HepG2 (cell line): ENCODE results near the gene DHX16. TPM values are rescaled to one million over a fixed set of nuclear protein-coding genes. Genes with fewer than 3 reads are reported as not detected.

Source experiments
- CREM ChIP-seq, 2 experiments: sonication (generic) in 1 of 2; formaldehyde crosslinking in 1 of 2; IDR thresholded peaks; 2 replicates each; pipeline versions ENCODE4 v1.4.0 to v1.6.1; 2016 to 2020; ENCODE audit warnings: antibody characterized with exemption in 1 of 2, mild to moderate bottlenecking in 1 of 2, missing genetic modification reagents in 1 of 2
- HNF4A ChIP-seq: sonication (generic); formaldehyde crosslinking; IDR thresholded peaks from 2 replicates; pipeline ENCODE4 v1.4.0; 2020; ENCODE audit warnings: missing genetic modification reagents
- MATR3 ChIP-seq: sonication (generic); formaldehyde crosslinking; IDR thresholded peaks from 2 replicates; pipeline ENCODE4 v1.4.0; 2020; ENCODE audit warnings: missing genetic modification reagents
- MIER2 ChIP-seq: IDR thresholded peaks from 2 replicates; pipeline ENCODE4 v1.6.1; 2016; ENCODE audit warnings: missing biosample characterization, missing genetic modification reagents
- RAD21 ChIP-seq: fragments of 450-650 bp; formaldehyde crosslinking; IDR thresholded peaks from 2 replicates; pipeline ENCODE4 v1.5.0; 2020; ENCODE audit warnings: mild to moderate bottlenecking
- SALL1 ChIP-seq: sonication (generic); formaldehyde crosslinking; IDR thresholded peaks from 2 replicates; pipeline ENCODE4 v1.8.0; 2022; ENCODE audit warnings: mild to moderate bottlenecking, missing genetic modification reagents
- SAP130 ChIP-seq: IDR thresholded peaks from 2 replicates; pipeline ENCODE4 v1.6.1; 2016; ENCODE audit warnings: low read depth
- TSC22D2 ChIP-seq: sonication (generic); formaldehyde crosslinking; IDR thresholded peaks from 2 replicates; pipeline ENCODE4 v1.5.1; 2020; ENCODE audit warnings: missing genetic modification reagents, mild to moderate bottlenecking, borderline replicate concordance
- ZFX ChIP-seq: sonication (generic); formaldehyde crosslinking; IDR thresholded peaks from 2 replicates; pipeline ENCODE4 v1.4.0; 2020; ENCODE audit warnings: mild to moderate bottlenecking, low read depth, missing genetic modification reagents, moderate library complexity
- ZNF34 ChIP-seq: sonication (generic); formaldehyde crosslinking; IDR thresholded peaks from 2 replicates; pipeline ENCODE4 v1.4.0; 2020; ENCODE audit warnings: mild to moderate bottlenecking, missing genetic modification reagents, borderline replicate concordance
- ZNF619 ChIP-seq: sonication (generic); formaldehyde crosslinking; IDR thresholded peaks from 2 replicates; pipeline ENCODE4 v1.4.0; 2020; ENCODE audit warnings: mild to moderate bottlenecking, missing genetic modification reagents
- polyA plus RNA-seq, 8 experiments: library from polyadenylated mRNA; depleted of rRNA in 3 of 8; stranded (reverse) in 7 of 8; unstranded in 1 of 8; fragments of >200 nt; fragmentation: Illumina TruSeq in 4 of 8; extraction: Trizol in 4 of 8; gene quantifications; 2 replicates each; pipeline versions ENCODE4 v1.2.1 to v1.2.3, GENCODE V29; 2011 to 2016; ENCODE audit warnings: low read depth in 4 of 8, missing spikeins in 1 of 8, mixed read lengths in 1 of 8; ENCODE audit not compliant: insufficient read depth in 1 of 8
- total RNA-seq, 5 experiments: library from RNA; depleted of rRNA; stranded (reverse); fragments of >200 nt; fragmentation: Illumina TruSeq; extraction: Trizol; gene quantifications; 2 replicates each; pipeline ENCODE4 v1.2.3, GENCODE V29; 2016; ENCODE audit warnings: low read depth in 1 of 5
- TF ChIP-seq, protein P1 (sequence below): sonication (generic); formaldehyde crosslinking; IDR thresholded peaks from 2 replicates; pipeline ENCODE4 v1.4.0; 2020; ENCODE audit warnings: missing genetic modification reagents
- TF ChIP-seq, protein P2 (sequence below): sonication (generic); formaldehyde crosslinking; IDR thresholded peaks from one replicate; pipeline ENCODE4 v1.5.1; 2020; ENCODE audit warnings: mild to moderate bottlenecking, missing genetic modification reagents; ENCODE audit errors: not compliant biosample characterization
- TF ChIP-seq, protein P3 (sequence below): sonication (generic); formaldehyde crosslinking; conservative IDR thresholded peaks from 2 replicates; pipeline ENCODE4 v1.8.0; 2022; ENCODE audit warnings: missing genetic modification reagents

DHX16 gene
- total and polyA plus RNA-seq, 2 of the 13 experiments (the other 11 are each of a cell fraction or from before 2014, with no cell fraction given) = 57.0 to 58.5 TPM

DNA sequence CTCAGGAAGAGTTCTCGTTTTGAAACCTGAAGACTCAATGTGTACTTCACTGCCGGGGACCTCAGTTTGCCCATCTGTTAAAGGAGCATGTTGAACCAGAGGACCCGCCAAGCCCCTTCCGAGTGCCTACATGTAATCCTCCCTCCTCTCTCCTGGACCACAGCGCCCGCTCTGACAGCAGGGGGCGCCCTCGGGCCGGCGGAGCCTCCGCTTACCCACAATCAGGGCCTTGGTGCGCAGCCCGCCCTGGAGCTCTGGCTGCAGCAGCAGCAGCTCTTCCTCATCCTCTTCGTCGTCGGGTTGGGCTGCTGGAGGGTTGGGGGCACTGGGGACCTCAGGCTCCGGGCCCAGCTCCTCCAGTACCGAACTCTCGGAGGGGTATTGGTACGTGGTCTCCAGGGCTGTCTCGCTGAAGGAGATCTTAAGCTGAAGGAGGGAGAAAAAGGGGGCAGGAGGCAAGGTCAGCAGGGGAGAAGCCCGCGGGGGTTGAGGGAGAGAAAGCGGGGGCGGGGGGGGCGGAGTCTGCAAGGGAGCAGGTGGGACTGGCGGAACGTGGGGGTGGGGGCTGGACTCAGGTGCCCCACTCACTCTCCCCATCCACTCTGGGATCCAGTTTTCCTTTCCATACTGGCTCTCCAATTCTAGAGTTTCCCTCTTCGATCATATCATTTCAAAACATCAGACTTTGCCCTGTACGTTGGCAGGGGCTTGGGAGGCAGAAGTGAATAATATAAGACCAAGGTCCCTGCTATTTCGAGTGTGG, 6.3 kb upstream of the DHX16 start (continued):
- TF ChIP-seq SAP130 (CRISPR knock-in tag) = peak; percentile 80
- TF ChIP-seq MIER2 (CRISPR knock-in tag) = peak; percentile 52; the same call in 1 of the 2 replicates
- no peak for TF ChIP-seq MATR3
- TF ChIP-seq HNF4A (CRISPR knock-in tag) = peak; percentile 72
- TF ChIP-seq TSC22D2 (CRISPR knock-in tag) = peak; percentile 83; the same call in 1 of the 2 replicates
- TF ChIP-seq SALL1 (CRISPR knock-in tag) = peak; percentile 83
- TF ChIP-seq, protein P1, sequence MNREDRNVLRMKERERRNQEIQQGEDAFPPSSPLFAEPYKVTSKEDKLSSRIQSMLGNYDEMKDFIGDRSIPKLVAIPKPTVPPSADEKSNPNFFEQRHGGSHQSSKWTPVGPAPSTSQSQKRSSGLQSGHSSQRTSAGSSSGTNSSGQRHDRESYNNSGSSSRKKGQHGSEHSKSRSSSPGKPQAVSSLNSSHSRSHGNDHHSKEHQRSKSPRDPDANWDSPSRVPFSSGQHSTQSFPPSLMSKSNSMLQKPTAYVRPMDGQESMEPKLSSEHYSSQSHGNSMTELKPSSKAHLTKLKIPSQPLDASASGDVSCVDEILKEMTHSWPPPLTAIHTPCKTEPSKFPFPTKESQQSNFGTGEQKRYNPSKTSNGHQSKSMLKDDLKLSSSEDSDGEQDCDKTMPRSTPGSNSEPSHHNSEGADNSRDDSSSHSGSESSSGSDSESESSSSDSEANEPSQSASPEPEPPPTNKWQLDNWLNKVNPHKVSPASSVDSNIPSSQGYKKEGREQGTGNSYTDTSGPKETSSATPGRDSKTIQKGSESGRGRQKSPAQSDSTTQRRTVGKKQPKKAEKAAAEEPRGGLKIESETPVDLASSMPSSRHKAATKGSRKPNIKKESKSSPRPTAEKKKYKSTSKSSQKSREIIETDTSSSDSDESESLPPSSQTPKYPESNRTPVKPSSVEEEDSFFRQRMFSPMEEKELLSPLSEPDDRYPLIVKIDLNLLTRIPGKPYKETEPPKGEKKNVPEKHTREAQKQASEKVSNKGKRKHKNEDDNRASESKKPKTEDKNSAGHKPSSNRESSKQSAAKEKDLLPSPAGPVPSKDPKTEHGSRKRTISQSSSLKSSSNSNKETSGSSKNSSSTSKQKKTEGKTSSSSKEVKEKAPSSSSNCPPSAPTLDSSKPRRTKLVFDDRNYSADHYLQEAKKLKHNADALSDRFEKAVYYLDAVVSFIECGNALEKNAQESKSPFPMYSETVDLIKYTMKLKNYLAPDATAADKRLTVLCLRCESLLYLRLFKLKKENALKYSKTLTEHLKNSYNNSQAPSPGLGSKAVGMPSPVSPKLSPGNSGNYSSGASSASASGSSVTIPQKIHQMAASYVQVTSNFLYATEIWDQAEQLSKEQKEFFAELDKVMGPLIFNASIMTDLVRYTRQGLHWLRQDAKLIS (CRISPR knock-in tag) = no peak
- TF ChIP-seq ZNF619 (CRISPR knock-in tag) = peak; percentile 84; the same call in 1 of the 2 replicates
- peak; percentile 99 for TF ChIP-seq RAD21 (CRISPR knock-in tag)
- TF ChIP-seq ZNF34 (CRISPR knock-in tag) = peak; percentile 77; the same call in 1 of the 2 replicates
- TF ChIP-seq, protein P2, sequence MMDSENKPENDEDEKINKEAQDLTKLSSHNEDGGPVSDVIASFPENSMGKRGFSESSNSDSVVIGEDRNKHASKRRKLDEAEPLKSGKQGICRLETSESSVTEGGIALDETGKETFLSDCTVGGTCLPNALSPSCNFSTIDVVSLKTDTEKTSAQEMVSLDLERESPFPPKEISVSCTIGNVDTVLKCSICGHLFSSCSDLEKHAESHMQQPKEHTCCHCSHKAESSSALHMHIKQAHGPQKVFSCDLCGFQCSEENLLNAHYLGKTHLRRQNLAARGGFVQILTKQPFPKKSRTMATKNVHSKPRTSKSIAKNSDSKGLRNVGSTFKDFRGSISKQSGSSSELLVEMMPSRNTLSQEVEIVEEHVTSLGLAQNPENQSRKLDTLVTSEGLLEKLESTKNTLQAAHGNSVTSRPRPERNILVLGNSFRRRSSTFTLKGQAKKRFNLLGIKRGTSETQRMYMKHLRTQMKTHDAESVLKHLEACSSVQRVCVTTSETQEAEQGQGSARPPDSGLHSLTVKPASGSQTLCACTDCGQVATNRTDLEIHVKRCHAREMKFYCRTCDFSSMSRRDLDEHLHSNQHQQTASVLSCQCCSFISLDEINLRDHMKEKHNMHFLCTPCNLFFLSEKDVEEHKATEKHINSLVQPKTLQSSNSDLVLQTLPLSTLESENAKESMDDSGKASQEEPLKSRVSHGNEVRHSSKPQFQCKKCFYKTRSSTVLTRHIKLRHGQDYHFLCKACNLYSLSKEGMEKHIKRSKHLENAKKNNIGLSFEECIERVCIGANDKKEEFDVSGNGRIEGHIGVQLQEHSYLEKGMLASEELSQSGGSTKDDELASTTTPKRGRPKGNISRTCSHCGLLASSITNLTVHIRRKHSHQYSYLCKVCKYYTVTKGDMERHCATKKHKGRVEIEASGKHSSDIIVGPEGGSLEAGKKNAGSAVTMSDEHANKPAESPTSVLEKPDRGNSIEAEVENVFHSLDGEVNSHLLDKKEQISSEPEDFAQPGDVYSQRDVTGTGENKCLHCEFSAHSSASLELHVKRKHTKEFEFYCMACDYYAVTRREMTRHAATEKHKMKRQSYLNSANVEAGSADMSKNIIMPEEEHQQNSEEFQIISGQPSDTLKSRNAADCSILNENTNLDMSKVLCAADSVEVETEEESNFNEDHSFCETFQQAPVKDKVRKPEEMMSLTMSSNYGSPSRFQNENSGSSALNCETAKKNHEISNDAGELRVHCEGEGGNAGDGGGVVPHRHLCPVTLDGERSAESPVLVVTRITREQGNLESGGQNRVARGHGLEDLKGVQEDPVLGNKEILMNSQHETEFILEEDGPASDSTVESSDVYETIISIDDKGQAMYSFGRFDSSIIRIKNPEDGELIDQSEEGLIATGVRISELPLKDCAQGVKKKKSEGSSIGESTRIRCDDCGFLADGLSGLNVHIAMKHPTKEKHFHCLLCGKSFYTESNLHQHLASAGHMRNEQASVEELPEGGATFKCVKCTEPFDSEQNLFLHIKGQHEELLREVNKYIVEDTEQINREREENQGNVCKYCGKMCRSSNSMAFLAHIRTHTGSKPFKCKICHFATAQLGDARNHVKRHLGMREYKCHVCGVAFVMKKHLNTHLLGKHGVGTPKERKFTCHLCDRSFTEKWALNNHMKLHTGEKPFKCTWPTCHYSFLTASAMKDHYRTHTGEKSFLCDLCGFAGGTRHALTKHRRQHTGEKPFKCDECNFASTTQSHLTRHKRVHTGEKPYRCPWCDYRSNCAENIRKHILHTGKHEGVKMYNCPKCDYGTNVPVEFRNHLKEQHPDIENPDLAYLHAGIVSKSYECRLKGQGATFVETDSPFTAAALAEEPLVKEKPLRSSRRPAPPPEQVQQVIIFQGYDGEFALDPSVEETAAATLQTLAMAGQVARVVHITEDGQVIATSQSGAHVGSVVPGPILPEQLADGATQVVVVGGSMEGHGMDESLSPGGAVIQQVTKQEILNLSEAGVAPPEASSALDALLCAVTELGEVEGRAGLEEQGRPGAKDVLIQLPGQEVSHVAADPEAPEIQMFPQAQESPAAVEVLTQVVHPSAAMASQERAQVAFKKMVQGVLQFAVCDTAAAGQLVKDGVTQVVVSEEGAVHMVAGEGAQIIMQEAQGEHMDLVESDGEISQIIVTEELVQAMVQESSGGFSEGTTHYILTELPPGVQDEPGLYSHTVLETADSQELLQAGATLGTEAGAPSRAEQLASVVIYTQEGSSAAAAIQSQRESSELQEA (CRISPR knock-in tag) = no peak
- peak; percentile 83 for TF ChIP-seq ZFX (CRISPR knock-in tag)
- no peak for TF ChIP-seq CREM (IDR thresholded peaks at IDR 0.05)
- no peak for TF ChIP-seq CREM (CRISPR knock-in tag; IDR thresholded peaks at IDR 0.05)
- TF ChIP-seq, protein P3, sequence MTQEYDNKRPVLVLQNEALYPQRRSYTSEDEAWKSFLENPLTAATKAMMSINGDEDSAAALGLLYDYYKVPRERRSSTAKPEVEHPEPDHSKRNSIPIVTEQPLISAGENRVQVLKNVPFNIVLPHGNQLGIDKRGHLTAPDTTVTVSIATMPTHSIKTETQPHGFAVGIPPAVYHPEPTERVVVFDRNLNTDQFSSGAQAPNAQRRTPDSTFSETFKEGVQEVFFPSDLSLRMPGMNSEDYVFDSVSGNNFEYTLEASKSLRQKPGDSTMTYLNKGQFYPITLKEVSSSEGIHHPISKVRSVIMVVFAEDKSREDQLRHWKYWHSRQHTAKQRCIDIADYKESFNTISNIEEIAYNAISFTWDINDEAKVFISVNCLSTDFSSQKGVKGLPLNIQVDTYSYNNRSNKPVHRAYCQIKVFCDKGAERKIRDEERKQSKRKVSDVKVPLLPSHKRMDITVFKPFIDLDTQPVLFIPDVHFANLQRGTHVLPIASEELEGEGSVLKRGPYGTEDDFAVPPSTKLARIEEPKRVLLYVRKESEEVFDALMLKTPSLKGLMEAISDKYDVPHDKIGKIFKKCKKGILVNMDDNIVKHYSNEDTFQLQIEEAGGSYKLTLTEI = no peak
